SH-SY5Y (cell line): ENCODE data around the gene NTN4.

Experiments used
- GATA2 ChIP-seq: IDR thresholded peaks from 2 replicates; pipeline ENCODE4 v1.6.1; 2011; ENCODE audit warnings: mild to moderate bottlenecking, low read depth, low read length
- GATA3 ChIP-seq: IDR thresholded peaks from 2 replicates; pipeline ENCODE4 v1.6.1; 2011; ENCODE audit warnings: low read depth, mild to moderate bottlenecking, low read length, moderate library complexity

Gene NTN4

DNA sequence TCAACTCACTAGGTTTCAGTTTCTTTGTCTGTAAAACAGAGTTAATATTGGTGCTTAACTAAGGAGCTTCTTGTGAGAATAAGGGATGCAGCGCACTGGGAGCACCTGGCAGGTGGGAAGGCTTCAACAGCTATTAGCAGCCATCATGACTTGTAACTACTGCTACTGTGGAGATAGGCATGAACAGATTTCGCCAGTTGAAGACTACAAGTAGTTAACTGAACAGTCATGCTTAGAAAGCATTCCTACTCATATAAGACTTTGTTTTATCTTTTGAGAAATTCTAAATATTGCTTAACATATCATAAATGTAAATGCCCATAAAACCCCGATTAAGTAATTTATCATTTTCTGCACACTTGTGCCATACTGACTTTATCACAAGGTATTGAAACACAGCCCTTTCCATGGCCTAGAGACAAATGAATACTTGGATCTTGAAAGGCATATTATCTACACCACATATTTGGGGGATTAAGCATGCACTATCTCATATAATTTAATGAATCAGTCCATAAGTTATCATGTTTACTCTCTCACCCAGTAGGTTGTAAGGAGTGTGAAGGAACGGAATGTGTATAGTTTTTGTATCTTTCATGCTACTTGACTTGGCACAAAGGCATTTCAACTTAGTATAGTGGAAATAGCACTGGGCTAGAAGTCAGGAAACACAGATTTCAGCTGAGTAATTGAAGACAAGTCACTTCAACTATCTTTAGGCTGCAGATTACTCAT, 16.1 kb downstream of the NTN4 start:
- TF ChIP-seq GATA2 = no peak
- no peak for TF ChIP-seq GATA3

DNA sequence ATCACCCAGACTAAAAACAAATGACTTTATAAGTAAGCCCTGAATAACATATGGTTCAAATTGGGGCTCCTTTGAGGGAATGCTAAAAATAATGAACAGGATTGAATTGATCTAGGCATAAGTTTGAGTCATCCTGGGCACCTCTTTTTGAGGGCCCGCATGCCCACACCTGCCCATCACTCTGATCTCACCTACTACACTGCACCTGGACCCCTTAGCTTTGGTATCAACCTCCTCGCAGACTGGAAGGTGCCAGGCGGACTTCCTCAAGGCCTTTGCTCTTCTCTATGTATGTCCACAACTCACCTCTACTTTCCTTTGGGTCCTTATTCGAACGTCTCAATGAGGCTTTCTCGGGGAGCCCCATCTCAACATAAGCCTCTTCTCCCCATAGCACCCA, 17.2 kb downstream of the NTN4 start:
- TF ChIP-seq GATA3 (no peak), GATA2 (no peak)

DNA sequence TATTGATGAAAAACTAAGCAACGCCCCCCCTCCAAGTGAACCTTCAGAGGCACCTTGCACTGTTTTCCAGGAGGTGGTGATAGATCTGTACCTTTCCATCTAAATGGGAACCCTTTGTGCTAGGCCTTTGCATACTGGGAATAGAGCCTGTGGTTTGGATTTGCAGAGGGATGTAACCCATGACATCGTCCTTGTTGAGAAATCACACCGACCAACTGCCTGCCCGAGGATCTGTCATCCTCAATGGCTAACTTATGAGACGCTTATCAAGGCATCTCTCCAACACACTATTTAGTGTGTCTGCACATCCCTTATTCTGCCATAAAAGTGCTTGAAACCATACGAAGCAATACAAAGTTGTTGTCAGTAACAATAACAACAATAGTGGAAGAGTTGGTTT, 22.9 kb downstream of the NTN4 start:
- TF ChIP-seq GATA2 (no peak), GATA3 (no peak)

DNA sequence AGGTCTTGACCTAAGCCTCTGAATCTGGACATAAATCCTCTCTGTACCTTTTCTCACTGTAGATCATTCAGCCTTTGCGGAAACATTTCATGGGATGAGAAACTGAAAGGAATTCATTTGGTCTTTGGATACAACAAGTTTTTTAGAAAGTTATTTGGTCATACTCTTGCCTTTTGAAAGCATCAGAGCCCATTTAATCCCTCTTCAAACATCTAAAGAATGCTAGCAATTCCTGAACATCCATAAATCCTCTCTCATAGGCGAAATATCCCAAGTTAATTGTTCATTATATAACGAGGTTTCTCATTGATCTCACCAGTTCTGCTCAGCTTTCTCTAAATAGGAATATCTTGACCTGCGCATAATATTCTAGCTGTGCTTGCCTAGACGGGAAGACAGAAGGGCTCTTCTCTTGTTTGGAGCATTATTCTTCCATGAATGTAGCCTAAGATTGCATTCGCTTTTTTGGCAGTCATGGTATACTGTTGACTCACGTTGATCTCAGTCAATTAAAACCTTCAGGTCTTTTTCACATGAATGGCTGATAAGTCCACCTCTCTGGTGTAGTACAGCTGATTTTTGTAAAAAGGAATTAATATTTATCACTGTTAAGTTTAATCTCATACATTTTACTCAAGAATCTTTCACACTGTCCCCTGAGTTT, 24.1 kb downstream of the NTN4 start:
- TF ChIP-seq GATA3 (no peak), GATA2 (no peak)

DNA sequence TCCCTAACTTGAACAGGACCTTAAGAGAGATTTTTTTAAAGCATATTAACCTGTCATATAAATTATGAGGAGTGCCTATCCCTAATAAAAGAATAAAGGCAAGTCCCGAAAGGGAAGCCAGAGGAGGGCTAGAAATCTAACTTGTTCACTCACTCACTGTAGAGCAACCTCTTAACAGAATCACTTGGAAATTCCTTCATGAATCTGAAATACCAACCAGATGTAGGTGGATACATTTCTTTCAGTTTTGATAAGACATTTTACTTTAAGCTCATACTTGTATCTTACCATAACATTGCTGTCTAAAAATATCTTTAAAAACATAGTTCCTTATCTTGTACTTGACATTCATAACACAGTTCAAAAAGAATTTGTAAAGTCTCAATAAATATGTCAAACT, 25.7 kb downstream of the NTN4 start:
- TF ChIP-seq GATA3 = no peak

DNA sequence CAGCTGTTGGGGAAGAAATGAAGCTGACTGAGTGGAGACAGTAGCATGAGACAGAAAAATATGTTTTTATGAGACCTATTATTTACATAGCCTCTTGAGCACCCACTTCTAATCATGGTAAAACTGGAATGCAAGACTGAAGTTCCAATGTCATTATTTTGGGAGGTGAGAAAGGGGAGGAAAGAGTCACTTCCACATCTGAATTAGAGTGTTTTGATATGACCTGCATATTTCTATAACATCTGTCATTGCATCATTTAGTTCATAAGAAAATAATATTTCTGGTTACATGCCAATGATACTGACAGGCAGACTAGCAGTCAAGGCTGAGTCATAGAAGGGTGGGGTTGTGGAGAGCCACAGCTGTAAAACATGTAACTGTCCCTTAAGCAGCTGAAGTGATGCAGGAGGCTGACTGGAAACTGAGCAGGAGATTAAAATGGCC, 26.7 kb downstream of the NTN4 start:
- no peak for TF ChIP-seq GATA2
- no peak for TF ChIP-seq GATA3

DNA sequence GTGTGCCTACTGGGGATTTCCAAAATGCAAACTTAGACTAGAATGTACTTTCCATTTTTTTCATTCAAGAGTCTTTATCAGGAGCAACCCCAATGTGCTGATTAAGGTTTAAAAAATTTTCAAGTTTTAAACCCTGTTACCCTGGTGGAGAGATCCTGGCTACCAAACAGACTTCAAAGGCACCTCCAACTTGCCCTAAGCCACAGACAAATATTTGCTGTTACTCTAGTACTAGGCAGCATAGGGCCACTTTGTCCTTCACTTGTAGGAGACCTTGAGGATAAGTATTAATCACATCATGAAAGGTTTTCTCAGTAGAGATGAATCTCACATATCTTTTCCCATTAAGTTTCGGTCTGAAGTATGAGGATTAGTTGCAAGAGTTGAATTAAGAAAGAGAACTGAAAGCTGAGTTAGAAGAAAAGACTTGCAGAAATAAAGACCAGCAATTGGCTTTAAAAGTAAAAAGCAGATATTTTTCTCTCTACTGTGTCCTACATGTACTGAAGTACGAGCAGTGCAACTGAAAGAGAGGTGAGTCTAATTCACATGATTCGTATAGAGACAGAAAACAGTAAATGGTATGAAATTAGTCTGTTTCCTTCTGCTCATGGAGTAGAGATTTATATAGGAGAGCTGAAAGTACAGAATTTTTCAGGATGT, 28.3 kb downstream of the NTN4 start:
- TF ChIP-seq GATA2 (no peak), GATA3 (no peak)

DNA sequence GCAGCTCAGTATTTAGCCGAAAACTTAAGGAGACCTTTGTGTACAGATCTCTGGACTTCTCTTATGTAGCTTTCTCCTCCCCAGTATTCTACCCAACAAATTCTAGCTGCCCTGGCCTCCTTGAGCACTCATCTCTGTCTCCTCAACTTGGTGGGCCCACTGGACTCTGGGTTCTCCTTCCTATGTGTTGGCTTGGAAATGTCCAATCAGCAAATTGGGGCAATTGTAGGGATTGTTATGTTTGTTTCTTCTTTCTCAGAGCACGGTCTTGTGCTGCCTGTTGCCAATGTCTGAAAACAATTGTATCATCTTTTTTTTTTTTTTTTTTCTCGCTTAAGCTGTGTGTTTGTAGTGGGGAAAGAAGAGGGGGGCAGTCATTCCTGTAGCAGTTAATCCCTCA, 30.2 kb downstream of the NTN4 start:
- TF ChIP-seq GATA3 (no peak), GATA2 (no peak)

DNA sequence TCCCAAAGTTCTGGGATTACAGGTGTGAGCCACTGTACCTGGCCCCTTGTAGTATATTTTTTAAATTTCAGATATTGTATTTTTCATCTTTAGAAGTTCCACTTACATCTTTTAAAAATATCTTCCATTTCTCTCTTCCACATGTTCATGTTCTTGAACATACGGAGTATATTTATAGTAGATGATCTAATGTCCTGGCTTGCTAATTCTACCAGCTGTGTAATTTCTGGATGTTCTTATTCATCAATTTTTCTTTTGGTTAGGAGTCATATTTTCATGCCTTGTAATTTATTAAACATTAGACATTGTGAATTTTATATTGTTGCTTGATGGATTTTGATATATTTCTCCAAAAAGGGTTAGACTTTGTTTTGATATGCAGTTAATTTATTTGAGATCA, 30.8 kb downstream of the NTN4 start:
- TF ChIP-seq GATA2 (no peak), GATA3 (no peak)

DNA sequence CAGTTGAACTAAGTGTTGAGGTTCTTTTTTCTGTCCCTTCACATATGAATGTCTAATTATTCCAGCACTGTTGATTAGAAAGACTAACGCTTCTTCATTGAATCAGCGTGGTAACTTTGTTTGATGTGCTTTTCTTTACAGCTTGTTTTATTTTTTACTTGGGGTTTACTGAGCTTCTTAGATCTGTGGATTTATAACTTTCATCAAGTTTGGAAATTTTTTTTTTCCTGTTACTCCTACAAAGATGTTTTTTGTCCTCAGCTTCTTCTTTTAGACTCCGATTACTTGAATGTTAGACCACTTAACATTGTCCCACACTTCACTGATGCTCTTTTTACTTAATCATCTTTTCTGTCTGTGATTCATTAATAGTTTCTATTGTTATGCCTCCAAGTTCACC, 31.5 kb downstream of the NTN4 start:
- TF ChIP-seq GATA3 (no peak), GATA2 (no peak)

DNA sequence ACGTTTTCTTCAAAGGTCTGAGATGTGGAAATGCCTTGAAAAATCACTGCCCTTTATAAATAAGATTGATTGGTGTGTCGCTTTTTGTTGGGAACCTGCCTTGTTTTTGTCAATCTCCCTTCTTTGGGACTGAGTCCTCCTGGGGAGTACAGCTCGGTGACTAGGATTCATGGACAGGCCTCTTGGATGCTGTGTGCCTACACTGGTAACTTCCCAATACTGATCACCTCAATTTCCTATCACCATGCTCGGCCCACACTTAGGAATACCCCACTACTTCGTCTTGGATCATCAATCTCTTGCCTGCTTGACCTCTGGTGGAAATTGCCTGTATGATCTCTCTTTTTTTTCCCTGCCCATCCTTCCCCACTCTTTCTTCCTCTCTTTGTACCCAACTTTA, 34.2 kb downstream of the NTN4 start:
- TF ChIP-seq GATA2 (no peak), GATA3 (no peak)

DNA sequence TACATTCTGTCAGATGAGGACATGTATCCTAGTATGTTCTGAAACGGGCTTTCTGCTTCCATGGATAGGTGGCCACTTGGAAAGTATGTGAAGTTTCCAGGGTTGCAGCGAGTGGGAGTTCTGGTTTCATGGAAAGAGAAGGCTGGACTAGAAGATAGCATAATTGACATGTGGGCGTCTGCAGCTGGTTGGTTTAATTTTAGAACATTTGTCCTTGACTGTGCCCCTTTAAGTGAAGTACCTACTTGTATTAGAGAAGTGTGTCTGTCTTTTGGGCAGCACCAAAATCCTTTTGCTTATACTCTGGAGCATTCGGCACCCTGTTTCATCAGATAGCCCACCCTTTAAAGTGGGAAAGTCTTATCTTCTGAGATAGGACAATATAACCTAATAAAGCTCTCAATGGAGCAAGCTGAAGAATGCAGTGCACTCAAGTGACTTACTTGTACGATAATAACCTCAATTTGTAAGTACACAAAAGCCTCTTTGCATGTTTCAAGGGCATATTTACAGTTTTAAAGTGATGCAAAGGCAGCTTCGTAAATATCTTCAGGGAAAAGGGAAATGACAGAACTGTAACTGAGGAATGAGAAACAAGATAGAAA, 35.2 kb downstream of the NTN4 start:
- TF ChIP-seq GATA2 (no peak), GATA3 (no peak)

DNA sequence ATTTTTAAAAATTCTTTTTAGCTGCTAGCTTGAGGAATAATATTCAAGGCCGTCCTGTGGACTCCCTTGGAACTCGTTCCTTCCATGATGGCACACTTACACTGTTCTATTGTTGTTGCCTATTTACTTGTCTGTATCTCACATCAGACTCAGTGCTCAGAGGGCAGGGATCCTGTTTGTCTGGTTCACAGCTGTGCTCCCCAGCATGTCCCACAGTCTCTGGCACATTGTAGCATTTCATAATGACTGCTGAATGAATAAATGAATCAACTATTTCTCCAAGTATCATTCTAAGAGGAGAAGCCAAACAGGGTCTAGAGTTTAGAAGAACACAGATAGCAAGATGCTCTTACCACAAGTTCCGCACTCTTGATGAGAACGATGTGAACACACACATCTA, 48.0 kb downstream of the NTN4 start:
- TF ChIP-seq GATA2 = no peak
- TF ChIP-seq GATA3 = no peak

DNA sequence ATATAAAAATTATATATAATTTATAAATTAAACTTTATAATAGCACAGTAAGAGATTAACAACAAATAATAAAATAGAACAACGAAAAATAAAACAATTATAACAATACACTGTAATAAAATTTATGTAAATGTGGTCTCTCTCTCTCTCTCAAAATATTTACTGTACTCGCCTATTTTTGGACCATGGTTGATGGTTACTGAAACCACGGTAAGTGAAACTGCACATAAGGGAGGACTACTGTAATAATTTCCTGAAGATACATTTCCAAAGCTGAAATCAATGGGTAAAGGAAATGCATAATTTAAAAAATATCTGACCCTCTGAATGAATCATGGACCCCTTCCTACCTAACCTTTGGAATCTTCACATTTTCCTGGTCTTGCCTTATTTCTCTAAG, 48.9 kb downstream of the NTN4 start:
- TF ChIP-seq GATA2 = no peak
- no peak for TF ChIP-seq GATA3
